Neural cell (in vitro differentiated cells): ENCODE data around the gene VAV3.

ENCODE experiments used
- EZH2 ChIP-seq: fragments of 200-600, 300-800 bp; shearing (Covaris generic), sonication (generic); IDR thresholded peaks from 2 replicates; pipeline ENCODE4 v1.6.1; 2014; ENCODE audit warnings: antibody characterized with exemption, low read length, borderline replicate concordance, mild to moderate bottlenecking; ENCODE audit not compliant: insufficient read depth, poor library complexity, severe bottlenecking
- POLR2AphosphoS5 ChIP-seq: IDR thresholded peaks from 2 replicates; pipeline ENCODE4 v1.6.1; 2012
- RAD21 ChIP-seq: fragments of 450-650 bp; conservative IDR thresholded peaks from 2 replicates; pipeline ENCODE4 v1.6.1; 2014; ENCODE audit warnings: antibody characterized with exemption, mild to moderate bottlenecking, moderate library complexity
- SMC3 ChIP-seq: fragments of 450-650 bp; conservative IDR thresholded peaks from 2 replicates; pipeline ENCODE4 v1.6.1; 2014; ENCODE audit warnings: antibody characterized with exemption, mild to moderate bottlenecking, moderate library complexity; ENCODE audit not compliant: poor library complexity
- TF ChIP-seq, protein P1 (sequence below): fragments of 450-650 bp; IDR thresholded peaks from 2 replicates; pipeline ENCODE4 v1.5.1; 2014; ENCODE audit warnings: antibody characterized with exemption, mild to moderate bottlenecking, moderate library complexity; ENCODE audit not compliant: poor library complexity, severe bottlenecking

DNA sequence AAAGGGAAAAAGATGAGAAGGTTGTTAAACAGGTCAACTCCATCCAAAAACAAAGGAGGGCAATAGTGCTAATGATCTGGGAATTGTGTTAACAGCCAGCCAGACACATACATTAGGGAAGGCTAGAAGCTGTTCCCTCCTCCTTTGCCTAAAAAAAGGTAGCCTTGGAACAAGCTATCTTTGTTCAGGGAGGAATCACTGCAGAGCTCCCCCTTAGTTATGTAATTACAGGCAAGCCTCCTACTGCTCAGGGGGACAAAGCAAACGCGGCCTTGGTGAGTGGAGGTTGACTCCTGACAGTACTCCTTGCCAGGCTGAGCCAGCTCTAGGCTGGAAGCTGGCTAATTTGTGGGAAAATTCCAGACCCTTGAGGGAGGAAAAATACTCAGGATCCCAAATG, 97.6 kb downstream of the VAV3 start:
- TF ChIP-seq, protein P1, sequence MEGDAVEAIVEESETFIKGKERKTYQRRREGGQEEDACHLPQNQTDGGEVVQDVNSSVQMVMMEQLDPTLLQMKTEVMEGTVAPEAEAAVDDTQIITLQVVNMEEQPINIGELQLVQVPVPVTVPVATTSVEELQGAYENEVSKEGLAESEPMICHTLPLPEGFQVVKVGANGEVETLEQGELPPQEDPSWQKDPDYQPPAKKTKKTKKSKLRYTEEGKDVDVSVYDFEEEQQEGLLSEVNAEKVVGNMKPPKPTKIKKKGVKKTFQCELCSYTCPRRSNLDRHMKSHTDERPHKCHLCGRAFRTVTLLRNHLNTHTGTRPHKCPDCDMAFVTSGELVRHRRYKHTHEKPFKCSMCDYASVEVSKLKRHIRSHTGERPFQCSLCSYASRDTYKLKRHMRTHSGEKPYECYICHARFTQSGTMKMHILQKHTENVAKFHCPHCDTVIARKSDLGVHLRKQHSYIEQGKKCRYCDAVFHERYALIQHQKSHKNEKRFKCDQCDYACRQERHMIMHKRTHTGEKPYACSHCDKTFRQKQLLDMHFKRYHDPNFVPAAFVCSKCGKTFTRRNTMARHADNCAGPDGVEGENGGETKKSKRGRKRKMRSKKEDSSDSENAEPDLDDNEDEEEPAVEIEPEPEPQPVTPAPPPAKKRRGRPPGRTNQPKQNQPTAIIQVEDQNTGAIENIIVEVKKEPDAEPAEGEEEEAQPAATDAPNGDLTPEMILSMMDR = no peak
- TF ChIP-seq EZH2 (no peak), RAD21 (no peak), SMC3 (no peak), POLR2AphosphoS5 (no peak)
